Chondrocyte (in vitro differentiated cells): Measurements from ENCODE around the gene PTPRN2. TPM values are rescaled to one million over a fixed set of nuclear protein-coding genes. Genes with fewer than 3 reads are reported as not detected.

Experiments
- DNase-seq: peaks from one replicate; pipeline ENCODE4 v3.0.0; 2021; ENCODE audit warnings: mixed read lengths, low spot score
- H3K27ac Mint-ChIP-seq: one replicate; pipeline ENCODE4 v1.8.0; 2021; ENCODE audit warnings: mild to moderate bottlenecking, moderate library complexity, mixed read lengths; ENCODE audit not compliant: unreplicated experiment
- H3K27me3 Mint-ChIP-seq: 2 replicates; pipeline ENCODE4 v1.8.0; 2021; ENCODE audit warnings: low read depth, mixed read lengths
- H3K36me3 Mint-ChIP-seq: 2 replicates; pipeline ENCODE4 v1.8.0; 2021; ENCODE audit warnings: low read depth, mixed read lengths
- H3K4me1 Mint-ChIP-seq: 2 replicates; pipeline ENCODE4 v1.8.0; 2021; ENCODE audit warnings: low read depth, mild to moderate bottlenecking, mixed read lengths
- H3K4me3 Mint-ChIP-seq: one replicate; pipeline ENCODE4 v1.8.0; 2021; ENCODE audit warnings: mild to moderate bottlenecking, moderate library complexity, mixed read lengths; ENCODE audit not compliant: unreplicated experiment
- H3K9me3 Mint-ChIP-seq: 2 replicates; pipeline ENCODE4 v1.8.0; 2021; ENCODE audit warnings: low read depth, mixed read lengths
- total RNA-seq: library from RNA; stranded (reverse); gene quantifications from 3 replicates; pipeline ENCODE4 v1.2.1, GENCODE V29; 2021
- TF ChIP-seq, protein P1 (sequence below): fragments of 200-600 bp; sonication (generic); IDR thresholded peaks from 2 replicates; pipeline ENCODE4 v1.5.0; 2021; ENCODE audit warnings: antibody characterized with exemption, mild to moderate bottlenecking, moderate library complexity

Gene PTPRN2
- total RNA-seq, 1 donor from 2014 or later, result 0.30 TPM

DNA sequence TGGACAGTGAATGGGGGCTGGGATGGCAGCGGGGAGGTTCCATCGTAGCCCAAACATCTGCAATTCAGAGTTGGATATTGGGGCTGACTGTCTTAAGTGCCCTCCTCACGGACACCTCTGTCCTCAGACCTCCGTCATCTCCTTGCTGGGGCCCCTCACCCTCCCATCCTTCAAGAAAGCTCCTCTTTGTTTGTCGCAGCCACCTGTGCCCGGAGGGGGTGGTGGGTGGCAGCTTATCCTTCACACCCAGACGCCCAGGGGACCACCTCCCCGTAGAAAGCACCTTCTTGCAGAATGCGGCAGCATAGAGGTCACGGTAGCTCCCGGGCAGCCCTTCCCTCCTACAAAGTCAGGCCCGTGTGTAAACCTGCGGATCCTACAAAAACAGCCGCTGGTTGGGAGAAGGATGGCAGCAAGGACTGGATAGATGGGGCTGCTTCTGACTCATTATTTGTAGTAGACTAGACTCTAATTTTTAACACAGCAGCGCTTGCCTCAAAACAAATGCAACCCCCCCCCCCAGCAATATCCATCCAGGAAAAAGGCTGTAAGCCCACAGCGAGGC, 1.3 kb upstream of the PTPRN2 start:
- Mint-ChIP-seq H3K4me3 (peak overlapping the region; percentile 56), H3K27me3 (peaks cover 20% of the 10 kb centered on the region), H3K9me3 (peaks cover 6% of the 10 kb centered on the region), H3K36me3 (no peaks in the 10 kb centered on the region), H3K4me1 (peaks cover 3% of the 10 kb centered on the region), H3K27ac (no peak overlapping the region)
- TF ChIP-seq, protein P1, sequence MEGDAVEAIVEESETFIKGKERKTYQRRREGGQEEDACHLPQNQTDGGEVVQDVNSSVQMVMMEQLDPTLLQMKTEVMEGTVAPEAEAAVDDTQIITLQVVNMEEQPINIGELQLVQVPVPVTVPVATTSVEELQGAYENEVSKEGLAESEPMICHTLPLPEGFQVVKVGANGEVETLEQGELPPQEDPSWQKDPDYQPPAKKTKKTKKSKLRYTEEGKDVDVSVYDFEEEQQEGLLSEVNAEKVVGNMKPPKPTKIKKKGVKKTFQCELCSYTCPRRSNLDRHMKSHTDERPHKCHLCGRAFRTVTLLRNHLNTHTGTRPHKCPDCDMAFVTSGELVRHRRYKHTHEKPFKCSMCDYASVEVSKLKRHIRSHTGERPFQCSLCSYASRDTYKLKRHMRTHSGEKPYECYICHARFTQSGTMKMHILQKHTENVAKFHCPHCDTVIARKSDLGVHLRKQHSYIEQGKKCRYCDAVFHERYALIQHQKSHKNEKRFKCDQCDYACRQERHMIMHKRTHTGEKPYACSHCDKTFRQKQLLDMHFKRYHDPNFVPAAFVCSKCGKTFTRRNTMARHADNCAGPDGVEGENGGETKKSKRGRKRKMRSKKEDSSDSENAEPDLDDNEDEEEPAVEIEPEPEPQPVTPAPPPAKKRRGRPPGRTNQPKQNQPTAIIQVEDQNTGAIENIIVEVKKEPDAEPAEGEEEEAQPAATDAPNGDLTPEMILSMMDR, result no peak
- no peak for DNase-seq

DNA sequence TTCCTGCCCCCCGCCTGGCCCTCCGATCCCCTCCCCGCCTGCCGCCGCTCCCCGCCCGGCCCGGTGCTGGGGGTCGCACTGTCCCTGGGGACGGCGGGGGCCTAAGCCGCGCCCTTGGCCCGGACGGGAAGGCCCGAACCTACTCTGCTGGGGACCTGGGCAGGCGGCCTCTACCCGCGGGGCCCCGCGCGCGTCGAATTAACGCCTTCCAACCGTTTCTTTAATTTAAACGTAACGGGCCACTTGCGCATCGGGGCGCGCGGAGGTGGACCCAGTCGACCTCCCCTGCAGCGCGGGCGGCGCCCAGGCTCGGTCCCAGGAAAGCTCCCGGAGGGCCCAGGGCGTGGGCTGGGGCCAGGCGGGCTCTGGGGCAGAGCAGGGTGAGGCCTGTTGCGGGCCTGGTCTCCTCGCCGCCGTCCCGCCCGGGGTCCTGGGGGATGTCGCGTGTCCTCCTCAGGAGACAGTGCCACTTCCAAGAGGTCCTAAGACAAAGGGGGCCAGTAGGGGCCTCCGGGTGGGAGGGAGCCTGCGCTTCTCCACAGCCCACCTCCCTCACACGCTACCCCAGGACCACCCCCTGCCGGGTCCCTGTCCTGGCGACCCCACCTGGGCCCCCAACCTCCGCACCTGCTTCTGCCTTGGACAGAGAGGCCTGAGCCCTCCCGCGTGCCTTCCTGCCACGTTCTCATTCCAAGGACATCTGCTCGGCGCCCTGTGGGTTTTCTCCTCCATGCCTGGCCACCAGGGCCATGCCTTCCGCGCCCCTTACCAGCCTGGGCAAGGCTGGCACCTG, 658 bp upstream of the PTPRN2 start:
- Mint-ChIP-seq H3K4me3 (peak overlapping the region; percentile 56), H3K27ac (no peak overlapping the region), H3K36me3 (no peaks in the 10 kb centered on the region), H3K4me1 (peaks cover 3% of the 10 kb centered on the region), H3K27me3 (peaks cover 26% of the 10 kb centered on the region), H3K9me3 (peaks cover 6% of the 10 kb centered on the region)
- no peak for DNase-seq
- TF ChIP-seq, protein P1, result no peak

DNA sequence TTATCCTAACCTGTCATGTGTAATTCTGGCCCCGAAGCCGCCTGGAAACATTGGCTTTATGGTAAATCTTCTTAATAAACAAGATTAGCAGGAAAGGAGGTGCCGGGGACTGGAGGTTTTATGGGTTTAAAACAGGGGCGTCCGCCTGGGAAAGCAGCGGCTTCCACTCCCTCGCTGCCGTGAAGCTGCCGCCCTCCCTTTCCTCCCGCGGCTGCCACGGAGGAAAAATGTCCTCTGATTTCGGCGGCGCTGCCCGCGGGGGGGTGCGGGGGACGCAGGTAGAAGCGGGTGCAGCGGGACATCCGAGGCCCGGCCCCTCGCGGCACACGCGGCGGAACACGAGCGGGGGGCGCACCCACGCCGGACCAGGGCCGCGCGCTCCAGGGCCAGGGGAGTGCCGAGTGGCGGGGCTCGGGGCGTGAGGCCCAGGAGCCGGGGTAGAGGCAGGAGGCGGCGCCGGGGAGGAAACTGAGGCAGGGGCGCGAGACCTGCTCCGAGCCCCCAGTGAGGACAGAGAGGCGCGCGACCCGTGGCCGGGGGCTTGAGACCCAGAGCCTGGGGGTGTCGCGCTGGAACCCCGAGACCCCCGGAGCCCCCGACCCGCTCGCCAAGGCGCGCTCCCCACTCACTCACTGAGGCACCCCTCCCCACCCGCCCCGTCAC, 993 bp downstream of the PTPRN2 start:
- Mint-ChIP-seq H3K36me3 (no peaks in the 10 kb centered on the region), H3K27me3 (peaks cover 30% of the 10 kb centered on the region), H3K4me1 (peaks cover 3% of the 10 kb centered on the region), H3K4me3 (no peak overlapping the region), H3K27ac (no peak overlapping the region), H3K9me3 (no peaks in the 10 kb centered on the region)
- TF ChIP-seq, protein P1, result no peak
- DNase-seq, result no peak

DNA sequence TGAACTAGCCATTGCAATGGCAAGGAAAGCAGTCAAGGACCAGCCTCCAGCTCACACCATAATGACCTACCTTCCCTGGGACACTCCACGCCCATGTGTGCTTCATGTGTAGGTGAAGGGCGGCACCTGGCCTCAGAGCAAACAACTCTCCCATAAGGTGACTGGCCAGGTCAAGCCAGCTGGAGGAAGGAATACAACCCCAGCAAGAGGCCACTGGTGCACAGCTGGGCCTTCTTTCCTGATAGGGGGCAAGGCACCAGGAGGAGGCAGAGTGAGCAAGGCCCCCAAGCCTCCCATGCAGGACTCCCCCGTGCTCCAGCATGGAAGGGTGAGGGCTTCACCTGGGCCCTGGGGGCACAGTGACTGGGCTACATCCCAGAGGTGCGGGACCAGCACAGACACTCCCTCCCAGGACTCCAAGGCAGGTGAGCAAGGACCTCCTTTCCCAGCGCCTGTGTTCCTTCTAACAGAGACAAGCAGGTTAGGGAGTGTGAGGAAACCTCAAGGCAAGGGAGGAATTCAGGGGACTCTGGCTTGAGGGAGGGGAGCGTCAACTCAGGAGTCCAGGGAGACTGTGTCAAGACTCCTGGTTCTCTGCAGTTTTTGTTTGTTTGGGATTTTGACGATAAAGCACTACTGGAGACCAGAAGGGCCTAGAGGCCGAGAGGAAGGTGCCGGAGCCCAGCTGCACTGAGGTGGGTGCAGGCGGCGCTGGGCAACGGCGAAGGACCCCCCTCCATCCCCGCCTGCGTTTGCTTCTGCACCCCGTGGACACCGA, 1.7 kb downstream of the PTPRN2 start:
- H3K36me3 Mint-ChIP-seq, result no peaks in the 10 kb centered on the region
- peak; percentile 57 for DNase-seq
- H3K9me3 Mint-ChIP-seq, result peaks cover 3% of the 10 kb centered on the region
- TF ChIP-seq, protein P1, result no peak
- H3K4me1 Mint-ChIP-seq, result peaks cover 3% of the 10 kb centered on the region
- no peak overlapping the region for H3K27ac Mint-ChIP-seq
- peak overlapping the region; percentile 47 for H3K4me3 Mint-ChIP-seq
- peaks cover 30% of the 10 kb centered on the region for H3K27me3 Mint-ChIP-seq

DNA sequence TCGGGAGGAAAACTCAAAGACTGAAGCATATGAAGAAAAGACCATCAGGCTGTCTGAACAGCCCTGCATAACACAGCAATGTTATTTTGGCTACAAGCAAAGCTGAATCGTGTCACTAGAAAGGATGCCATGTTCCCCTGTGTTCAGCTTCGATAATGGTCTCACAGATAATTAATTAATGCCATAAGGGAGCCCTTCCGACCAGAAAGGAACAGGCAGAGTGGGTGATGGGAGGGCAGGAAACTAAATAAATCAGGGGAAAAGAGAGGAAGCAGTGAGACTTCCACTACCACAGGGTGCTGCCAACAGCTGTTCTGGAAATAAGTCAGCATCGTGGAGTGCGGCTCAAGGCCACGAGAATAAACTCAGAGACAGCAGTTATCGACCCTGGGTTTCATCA, 3.2 kb downstream of the PTPRN2 start:
- no peak for DNase-seq

More for the DNA sequence above, 3.2 kb downstream of the PTPRN2 start:
- Mint-ChIP-seq H3K9me3 (peaks cover 18% of the 10 kb centered on the region), H3K27me3 (peaks cover 30% of the 10 kb centered on the region), H3K4me1 (peaks cover 3% of the 10 kb centered on the region), H3K4me3 (no peak overlapping the region), H3K27ac (no peak overlapping the region), H3K36me3 (peaks cover 2% of the 10 kb centered on the region)
- TF ChIP-seq, protein P1, result no peak
